Vagina (tissue), 2 donors: ENCODE data around the gene SLC25A21.

Experiments used
- CTCF ChIP-seq, 3 experiments: fragments of 450-650 bp in 2 of 3; fragments of 200-600 bp in 1 of 3; sonication (generic) in 1 of 3; IDR thresholded peaks; one replicate each; pipeline ENCODE4 v1.5.1; 2017 to 2019; ENCODE audit warnings: antibody characterized with exemption in 3 of 3, mild to moderate bottlenecking in 2 of 3, moderate library complexity in 2 of 3
- POLR2A ChIP-seq, 2 donors: fragments of 450-650 bp; IDR thresholded peaks; one replicate each; pipeline ENCODE4 v1.6.1; 2017; ENCODE audit warnings: antibody characterized with exemption in 2 of 2, mild to moderate bottlenecking in 2 of 2, moderate library complexity in 2 of 2

- TF ChIP-seq CTCF (IDR thresholded peaks at IDR 0.05), result no peak
- no peak for TF ChIP-seq POLR2A (IDR thresholded peaks at IDR 0.05)
Measured at GRCh38 chr14:36901861-36902260, 270.5 kb downstream of the SLC25A21 start.
